HG02870 (cell line): ENCODE data around the gene PPP1R3C.

ENCODE experiments used
- ATAC-seq: cut with Tn5 transposase; IDR thresholded peaks from one replicate; pipeline ENCODE4 v1.9.1; 2021; ENCODE audit warnings: mild to moderate bottlenecking, moderate library complexity; ENCODE audit not compliant: unreplicated experiment

Gene PPP1R3C

DNA sequence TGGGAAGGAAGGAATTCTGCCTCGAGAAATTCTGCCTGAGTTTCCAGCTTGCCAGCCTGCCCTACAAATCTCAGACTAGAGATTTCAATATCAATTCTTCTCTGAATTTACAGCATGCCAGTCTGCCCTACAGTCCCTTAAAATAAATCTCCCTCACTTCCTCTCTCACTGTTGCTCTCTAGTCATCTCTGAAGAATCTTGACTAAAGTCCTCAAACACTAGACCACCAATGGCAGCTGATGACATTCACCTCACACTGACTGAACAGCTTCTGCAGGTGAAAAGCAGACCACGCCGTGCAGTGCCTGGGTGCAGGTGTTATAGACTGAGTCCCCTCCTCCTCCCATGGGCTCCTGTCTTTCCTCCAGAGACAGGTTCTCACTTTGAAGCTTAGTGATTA lies 30.4 kb downstream of the PPP1R3C start:
- no peak for ATAC-seq

DNA sequence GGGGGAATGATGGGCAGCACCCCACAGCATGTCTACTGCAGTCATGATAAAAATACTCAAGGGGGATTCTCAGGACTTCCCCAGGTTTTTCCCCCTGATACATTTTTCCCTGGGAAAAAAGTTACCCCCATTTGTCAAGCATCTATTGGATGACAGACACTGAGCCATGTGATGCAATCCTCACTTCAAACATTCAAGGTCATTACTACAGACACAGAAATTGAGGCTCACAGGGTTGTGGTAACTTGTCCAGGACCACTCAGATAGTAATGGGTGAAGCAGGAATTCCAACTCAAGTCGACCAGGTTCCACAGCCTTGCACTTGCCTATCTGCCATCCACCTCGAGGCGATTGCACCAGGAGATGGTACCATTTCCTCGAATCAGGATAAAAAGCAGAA lies 31.7 kb downstream of the PPP1R3C start:
- ATAC-seq: no peak

DNA sequence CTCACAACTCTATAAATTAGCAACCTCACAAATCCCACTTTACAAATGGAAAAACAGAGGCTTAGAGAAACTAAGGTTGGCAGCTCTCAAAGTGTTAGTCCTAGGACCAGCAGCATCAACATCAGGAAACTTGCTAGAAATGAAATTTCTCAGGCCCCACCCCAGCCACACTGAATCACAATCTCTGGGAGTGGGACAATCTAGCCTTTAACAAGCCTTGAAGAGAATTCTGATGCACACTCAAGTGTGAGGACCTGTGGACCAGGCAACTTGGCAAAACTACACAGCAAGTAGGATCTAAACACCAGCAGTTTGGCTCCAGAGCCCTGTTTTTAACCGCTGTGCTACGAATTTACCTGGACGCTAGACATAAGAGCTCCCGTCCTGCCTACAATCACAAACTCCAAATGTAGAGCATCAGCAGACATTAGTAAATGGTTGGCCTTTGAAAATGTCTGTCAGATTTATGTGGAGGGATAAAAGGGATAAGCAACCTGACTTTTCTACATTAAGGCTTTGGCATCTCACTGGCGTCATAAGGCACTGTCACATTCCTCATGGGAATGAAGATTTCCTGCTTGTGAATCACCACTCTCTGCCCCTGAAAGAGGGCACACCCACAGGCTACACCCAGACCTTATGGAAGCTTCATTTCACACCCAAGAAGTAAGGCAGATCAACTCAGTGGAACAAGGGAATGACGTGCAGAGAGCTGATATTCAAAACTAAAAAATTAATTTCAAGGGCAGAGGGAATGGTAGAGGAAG lies 34.5 kb downstream of the PPP1R3C start:
- no peak for ATAC-seq

DNA sequence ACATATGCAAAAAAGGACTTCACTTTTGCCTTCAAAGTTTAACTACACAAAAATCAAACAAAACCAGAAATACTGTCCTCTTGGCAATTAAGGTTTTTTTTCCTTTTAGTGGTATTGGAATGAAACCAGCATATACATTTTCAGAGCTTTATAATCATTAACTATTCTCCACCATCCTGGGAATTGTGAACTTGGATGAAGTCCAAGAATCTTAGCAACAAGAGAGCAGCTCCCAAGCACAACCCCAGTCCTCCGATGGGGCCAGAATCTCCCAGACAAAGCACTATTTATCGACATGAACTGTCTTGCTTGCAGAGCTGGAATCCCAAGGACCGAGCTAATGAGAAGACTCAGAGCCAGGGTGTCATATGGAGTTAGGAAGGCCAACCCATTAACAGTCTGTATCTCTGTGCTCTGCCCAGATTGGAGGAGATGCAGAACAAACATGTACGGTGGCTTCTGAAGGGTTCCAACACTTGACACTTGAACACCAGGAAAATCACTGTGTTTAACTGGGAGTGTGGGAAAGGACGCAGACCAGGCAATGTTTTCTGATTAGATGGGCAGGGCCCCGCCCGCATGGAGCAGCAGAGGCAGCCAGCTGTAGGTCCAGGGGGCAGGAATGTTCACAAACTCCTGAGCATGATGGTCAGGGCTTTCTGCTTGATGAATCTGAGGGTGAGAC lies 35.5 kb downstream of the PPP1R3C start:
- no peak for ATAC-seq

DNA sequence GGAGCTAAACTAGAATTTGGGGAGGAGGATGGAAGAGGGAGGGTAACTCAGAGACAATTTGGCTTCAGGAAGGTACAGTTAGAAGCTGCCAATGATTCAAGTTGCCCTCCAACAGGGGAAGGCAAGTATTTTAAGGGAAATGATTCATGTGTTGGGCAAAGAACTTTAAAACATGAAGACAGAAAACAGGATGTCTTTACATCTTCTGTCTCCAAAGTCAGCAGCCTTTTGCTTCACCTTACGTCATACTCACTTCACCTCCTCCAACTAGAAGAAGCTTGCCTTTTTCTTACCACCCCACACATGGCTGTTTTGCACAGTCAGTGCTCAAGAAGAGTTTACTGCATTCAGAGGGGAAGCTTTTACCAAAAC lies 36.1 kb downstream of the PPP1R3C start:
- ATAC-seq: no peak

DNA sequence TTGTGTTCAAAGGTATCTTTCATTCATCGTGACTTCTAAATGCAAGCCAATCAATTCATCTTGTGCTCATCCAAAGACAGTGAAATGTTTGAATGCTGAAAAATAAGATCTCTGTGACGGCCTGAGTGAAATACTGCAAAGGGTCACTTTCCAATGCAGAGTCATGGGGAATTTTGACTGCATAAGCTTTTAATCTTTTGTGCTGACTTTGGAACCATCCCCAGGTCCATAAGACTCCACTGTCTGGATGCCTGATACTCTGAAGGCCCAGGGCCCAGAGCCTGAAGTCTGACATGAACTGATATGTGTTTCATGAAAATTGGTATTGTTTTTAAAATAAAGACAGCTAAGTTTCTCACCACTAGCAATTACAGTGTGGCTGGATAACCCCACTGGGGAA lies 39.0 kb downstream of the PPP1R3C start:
- no peak for ATAC-seq

DNA sequence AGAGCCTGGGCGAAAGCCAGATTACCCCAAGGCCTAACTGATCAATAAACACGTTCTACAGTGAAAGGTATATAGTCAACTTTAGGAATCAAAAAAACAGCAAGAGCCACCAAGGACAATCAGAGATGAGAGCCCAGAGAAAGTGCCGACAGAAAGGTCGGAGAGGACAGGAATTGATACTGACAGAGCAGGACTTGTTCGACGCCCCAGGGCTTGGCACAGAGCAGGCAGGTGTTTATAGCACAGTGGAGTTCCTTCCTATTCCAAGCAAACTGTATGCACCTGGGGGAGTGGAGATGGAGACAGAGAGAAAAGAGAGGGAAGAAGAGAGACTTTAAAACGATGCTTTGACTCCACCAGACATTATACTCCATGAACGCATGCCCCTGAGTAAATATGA lies 39.5 kb downstream of the PPP1R3C start:
- ATAC-seq: no peak

DNA sequence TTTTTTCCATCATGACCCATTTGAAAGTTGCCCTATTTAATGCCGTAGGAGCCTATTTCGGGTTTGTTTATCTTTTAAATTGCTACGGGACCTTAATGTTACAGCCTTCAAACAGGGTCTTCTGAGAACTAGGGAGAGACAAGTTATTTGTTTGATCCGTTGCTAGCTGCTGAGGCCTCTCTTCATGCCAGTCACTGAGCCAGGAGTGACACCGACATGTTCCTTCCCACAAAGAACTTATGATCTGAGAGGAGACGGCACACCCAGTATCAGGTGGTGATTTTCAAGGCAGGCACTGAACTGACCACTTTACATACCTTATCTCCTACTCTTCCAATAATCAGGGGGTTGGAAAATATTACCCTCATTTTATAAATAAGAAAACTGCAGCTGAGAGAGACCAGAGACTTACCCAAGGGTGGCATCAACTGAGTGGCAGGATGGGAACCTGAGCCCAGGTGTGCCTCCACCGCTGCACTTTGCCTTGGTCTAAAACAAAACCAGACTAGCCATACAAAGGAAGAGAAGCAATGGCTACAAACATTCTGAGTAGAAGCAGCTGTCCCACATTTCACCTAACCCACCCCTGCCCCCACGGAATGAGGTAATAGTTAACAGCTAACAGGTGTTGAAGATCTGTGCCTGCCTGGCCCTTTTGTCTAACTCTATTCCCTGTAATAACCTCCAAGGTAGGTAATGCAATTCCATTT lies 40.5 kb downstream of the PPP1R3C start:
- ATAC-seq: no peak

DNA sequence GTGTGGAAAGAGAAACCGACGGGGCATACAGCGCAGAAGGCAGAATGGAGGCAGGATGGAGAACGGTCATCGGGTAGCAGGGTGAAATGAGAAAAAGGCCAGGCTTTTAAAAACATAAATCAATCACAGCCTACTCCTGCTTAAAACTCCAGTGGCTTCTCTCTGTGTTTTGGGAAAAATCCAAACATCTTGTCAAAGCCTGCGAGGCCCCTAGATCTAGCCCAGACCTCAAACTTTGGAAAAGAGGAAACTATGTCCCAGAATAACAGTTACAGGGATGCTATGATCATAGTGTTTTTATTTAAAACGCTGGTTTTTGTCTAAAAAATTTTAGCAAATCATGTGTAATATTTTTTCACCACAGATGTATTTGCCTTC lies 41.1 kb downstream of the PPP1R3C start:
- no peak for ATAC-seq

DNA sequence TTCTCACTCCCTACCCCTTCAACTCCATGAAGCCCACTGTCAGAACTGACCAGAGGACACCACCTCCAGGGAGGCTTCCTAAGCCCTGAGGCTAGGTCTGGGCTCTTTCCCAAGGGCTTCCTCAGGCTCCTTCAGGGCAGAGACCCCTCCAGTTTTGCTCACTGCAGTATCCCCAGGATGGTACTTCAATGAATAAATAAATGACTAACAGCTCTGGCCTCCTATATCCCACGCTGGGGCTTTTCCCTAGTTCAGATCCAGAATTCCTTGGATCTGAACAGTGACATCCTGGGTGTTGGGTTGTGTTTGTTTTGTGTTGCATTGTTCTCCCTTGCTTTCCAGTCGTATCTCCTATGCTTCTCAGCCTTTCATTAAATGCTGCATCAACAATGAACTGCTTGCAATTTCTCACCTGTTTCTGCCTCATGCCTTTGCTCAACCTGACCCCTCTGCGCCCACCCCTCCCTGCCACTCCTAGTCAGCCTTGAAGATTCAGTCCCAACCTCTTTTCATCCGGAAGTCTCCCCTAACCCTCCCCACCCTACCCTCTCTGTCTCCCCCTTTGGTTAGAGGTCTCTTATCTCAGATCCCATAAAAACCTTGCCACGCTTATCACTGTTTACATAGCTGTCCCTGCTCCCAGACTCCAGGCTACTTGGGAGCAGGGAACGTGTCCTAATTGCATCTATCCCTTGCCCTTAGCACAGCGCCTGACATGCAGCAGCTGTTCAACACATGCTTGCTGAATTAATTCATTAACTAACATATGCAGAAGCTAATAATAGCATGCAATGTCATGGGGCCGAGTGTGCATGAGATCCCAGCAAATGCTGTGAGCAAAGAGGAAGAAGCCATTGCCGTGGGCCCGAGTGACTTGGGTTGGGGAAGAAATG lies 41.7 kb downstream of the PPP1R3C start:
- no peak for ATAC-seq

DNA sequence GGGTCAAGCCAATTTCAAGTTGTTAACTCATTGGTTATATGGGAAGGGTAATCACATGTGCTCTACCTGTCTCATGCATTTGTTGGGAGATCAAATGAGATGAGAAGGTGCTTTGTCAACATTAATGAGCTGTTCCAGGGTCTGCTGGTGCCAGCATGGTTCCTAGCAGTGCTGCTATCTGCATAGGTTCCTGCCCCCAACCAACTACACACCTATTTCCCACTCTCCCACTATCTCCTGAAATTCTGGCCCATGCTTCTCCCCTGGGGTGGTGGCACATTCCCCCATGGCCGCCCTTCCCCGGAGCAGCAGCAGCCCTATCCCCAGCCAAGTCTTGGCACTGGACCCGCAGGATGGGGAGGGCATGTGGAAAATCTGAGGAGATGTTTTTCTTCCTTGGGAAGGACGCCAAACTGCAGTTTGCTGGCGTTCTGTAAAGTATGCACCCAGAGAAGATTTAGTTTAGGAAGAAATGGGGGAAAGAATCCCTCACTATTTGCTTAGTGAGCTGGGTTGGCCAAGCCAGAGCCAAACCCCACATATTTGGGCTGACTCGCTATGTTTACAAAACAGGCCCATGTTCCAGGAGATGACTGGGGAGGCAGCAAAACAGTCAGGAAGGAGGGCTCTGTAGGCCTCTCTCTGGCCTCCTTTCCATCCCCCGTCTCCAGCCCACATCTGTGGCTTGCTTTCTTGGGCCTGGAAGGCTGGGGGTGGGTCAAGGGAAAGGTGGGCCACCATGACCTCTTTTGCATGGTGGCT lies 42.5 kb downstream of the PPP1R3C start:
- no peak for ATAC-seq

DNA sequence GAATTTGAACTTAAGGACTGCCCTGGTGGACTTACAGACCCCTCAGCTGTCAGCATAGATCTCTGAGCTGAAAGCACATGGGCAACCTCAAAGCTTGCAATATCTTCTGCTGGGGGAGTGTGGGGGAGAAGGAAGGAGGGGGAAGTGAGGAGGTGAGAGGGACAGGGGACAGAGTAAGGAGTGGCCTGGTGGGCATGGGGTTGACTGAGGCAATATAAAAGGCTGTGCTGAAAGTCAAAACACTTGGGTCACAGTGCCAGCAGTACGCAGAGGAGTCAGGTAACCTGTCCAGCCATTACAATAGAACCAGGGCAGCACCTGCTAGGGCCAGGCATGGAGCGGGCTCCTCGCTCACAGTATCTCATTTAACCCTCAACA lies 43.2 kb downstream of the PPP1R3C start:
- no peak for ATAC-seq

DNA sequence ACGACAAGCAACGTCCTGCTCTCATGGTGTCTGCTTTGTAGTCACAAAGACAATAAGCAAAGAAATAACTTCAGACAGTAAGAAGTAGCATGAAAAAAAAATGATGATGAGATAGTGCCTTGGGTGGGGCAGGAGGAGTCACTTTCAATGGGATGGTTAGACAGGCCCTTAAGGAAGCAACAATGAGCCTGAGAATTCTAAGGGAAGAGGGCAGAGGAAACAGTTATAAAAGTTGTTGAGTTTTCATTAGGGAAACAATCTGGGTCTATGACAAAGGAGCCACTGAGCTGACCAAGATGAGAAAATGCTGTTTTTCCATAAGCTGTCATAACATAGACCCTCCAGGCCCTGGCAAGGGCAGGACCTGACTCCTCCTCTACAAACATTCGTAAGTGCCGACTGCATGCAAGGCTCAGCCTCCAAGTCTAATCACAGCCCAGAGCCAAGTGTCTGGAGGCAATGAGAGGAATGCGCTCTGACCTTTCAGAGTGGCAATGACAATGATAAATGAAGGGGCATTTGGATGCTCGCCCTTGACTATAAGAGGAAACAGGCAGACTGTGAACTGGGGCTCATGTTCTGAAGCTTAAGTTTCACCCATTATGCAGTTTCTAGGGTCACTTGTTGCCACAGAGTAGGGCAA lies 43.7 kb downstream of the PPP1R3C start:
- ATAC-seq: no peak

DNA sequence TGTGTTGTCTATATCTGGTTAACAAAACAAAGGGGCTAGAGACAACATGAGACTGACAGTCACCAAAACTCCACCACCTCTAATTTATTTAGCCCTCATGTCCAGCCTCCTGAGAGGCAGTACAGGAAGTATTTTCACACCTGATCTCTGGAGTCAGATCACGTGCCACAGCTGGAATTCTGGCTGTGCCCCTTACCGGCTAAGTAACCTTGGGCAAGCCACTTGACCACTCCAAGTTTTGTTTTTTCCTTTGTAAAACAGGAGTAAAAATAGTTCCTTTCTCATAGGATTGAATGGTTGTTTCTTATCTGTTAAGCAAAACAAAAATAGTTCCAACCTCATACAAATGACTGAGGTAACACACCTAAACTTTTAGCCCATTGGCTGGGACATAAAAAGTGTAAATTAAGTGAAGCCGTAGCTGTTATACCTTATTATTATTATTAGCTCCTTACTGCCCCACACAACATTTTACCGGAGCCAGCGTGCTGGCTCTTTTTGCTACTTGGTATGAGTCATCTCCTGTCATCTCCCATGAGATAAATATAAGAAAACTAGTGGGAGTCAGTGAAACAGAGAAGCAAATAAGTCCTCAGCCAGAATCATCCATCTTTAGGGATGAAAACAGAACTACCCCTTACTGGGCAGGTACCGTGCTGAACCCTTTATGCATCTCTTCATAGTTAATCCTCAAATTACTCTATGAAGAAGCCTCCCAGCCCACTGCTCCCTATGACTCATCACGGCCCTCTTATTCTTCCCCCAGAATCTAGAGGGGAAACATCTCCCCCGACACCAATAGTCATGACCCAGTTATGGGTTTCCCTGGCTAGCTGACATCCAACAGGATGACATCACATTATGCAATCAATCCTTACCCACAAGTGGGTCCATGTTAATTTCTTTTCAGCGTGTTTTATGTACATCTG lies 44.9 kb downstream of the PPP1R3C start:
- ATAC-seq: no peak

DNA sequence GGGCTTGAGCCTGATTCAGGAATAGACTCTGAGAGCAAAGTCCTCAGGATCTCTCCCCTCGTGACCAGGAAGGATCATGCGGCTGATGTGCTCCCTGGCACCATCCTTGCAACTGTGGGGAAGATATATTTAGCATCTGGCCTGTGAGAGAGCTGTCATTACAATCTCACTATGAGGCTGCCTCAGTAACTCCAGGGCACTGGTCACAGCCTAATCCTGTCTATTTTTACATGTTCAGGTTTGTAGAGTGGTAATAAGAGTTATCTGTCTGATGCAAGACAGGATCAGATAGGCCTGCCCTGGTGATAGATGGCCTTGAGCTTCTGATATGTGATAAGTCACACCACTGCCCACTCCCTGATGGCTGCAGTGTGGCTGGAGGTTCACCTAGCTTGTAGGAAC lies 50.7 kb downstream of the PPP1R3C start:
- no peak for ATAC-seq

DNA sequence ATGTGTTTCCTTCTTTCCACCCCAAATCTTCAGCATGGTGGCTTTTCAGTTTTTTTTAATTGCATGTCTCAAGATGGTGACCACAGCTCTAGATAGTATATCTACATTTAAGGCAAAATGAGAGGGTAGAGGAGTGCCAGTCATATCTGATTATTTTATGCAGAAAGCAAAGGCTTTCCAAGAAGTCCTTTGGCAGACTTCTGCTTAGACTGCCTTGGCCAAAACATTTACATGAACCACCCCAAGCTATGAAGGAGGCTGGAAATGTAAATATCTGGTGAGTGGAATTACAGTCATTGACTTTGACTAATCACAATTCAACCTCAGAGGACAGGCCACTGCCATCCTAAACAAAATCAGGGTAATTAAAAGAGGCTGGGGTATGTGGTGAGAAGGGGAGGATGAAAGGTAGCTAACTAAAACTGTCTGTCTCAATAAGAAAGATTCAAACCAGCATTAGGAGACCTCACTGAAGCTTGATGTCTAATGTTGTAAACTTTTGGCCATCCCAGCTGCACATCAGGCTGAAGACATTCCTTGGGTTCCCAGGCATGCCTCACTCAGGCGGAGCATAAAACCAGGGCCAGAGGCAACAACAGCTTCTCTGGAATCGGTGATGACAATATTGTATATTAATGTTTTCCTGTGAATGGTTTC lies 53.4 kb downstream of the PPP1R3C start:
- no peak for ATAC-seq
